ENCODE data around the gene OGG1.
A peak's percentile ranks its signal among the peaks of the same experiment; 100 is the strongest.

Gene OGG1

GRCh38 chr3:9792405-9793160 lies 42.8 kb downstream of the OGG1 start, which contains the start of the genes ARPC4 and TADA3 (continued):
- TF ChIP-seq ZNF660 (tag by site-specific recombination; IDR thresholded peaks at IDR 0.05) (peak; percentile 80; the same call in 1 of the 2 replicates), ZNF366 (tag by site-specific recombination; conservative IDR thresholded peaks at IDR 0.05) (peak; percentile 49), ZSCAN30 (tag by site-specific recombination; IDR thresholded peaks at IDR 0.05) (peak; percentile 71; the same call in 1 of the 2 replicates), OSR2 (tag by site-specific recombination; IDR thresholded peaks at IDR 0.05) (0 out of 2 replicates have a peak, but pooled peaks have one; percentile 0), ZNF544 (tag by site-specific recombination; IDR thresholded peaks at IDR 0.05) (no peak), ZBTB26 (tag by site-specific recombination; optimal IDR thresholded peaks at IDR 0.05) (peak; percentile 70), TCF7L2 (IDR thresholded peaks at IDR 0.05; ENCODE audit: borderline replicate concordance, low read depth, low read length) (0 out of 2 replicates have a peak, but pooled peaks have one; percentile 16), ZNF174 (tag by site-specific recombination; IDR thresholded peaks at IDR 0.05) (no peak), TSHZ1 (tag by site-specific recombination; IDR thresholded peaks at IDR 0.05; ENCODE audit: borderline replicate concordance) (no peak), EGR2 (tag by site-specific recombination; IDR thresholded peaks at IDR 0.05; ENCODE audit: low read depth) (peak; percentile 97), SCRT1 (tag by site-specific recombination; IDR thresholded peaks at IDR 0.05; ENCODE audit: borderline replicate concordance) (no peak), ZBTB44 (tag by site-specific recombination; IDR thresholded peaks at IDR 0.05) (no peak), ZFP37 (tag by site-specific recombination; IDR thresholded peaks at IDR 0.05) (no peak), ZNF626 (tag by site-specific recombination; IDR thresholded peaks at IDR 0.05) (no peak), SP3 (tag by site-specific recombination; IDR thresholded peaks at IDR 0.05) (peak; percentile 96), KLF1 (tag by site-specific recombination; IDR thresholded peaks at IDR 0.05) (peak; percentile 94), AEBP2 (tag by site-specific recombination; IDR thresholded peaks at IDR 0.05; ENCODE audit: borderline replicate concordance) (no peak), GLIS2 (tag by site-specific recombination; IDR thresholded peaks at IDR 0.05) (peak; percentile 97), ZNF561 (tag by site-specific recombination; IDR thresholded peaks at IDR 0.05; ENCODE audit: borderline replicate concordance) (peak; percentile 25; the same call in 1 of the 2 replicates), KLF10 (tag by site-specific recombination; IDR thresholded peaks at IDR 0.05) (peak; percentile 96)
- TF ChIP-seq, protein P1, sequence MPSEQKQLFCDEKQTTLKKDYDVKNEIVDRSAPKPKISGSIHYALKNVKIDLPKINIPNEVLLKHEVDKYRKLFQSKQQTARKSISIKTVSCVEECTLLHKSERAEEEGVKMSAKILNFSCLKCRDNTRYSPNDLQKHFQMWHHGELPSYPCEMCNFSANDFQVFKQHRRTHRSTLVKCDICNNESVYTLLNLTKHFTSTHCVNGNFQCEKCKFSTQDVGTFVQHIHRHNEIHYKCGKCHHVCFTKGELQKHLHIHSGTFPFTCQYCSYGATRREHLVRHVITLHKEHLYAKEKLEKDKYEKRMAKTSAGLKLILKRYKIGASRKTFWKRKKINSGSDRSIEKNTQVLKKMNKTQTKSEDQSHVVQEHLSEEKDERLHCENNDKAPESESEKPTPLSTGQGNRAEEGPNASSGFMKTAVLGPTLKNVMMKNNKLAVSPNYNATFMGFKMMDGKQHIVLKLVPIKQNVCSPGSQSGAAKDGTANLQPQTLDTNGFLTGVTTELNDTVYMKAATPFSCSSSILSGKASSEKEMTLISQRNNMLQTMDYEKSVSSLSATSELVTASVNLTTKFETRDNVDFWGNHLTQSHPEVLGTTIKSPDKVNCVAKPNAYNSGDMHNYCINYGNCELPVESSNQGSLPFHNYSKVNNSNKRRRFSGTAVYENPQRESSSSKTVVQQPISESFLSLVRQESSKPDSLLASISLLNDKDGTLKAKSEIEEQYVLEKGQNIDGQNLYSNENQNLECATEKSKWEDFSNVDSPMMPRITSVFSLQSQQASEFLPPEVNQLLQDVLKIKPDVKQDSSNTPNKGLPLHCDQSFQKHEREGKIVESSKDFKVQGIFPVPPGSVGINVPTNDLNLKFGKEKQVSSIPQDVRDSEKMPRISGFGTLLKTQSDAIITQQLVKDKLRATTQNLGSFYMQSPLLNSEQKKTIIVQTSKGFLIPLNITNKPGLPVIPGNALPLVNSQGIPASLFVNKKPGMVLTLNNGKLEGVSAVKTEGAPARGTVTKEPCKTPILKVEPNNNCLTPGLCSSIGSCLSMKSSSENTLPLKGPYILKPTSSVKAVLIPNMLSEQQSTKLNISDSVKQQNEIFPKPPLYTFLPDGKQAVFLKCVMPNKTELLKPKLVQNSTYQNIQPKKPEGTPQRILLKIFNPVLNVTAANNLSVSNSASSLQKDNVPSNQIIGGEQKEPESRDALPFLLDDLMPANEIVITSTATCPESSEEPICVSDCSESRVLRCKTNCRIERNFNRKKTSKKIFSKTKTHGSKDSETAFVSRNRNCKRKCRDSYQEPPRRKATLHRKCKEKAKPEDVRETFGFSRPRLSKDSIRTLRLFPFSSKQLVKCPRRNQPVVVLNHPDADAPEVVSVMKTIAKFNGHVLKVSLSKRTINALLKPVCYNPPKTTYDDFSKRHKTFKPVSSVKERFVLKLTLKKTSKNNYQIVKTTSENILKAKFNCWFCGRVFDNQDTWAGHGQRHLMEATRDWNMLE (tag by site-specific recombination; conservative IDR thresholded peaks at IDR 0.05; ENCODE audit: low read depth), result peak; percentile 84
- TF ChIP-seq, protein P2, sequence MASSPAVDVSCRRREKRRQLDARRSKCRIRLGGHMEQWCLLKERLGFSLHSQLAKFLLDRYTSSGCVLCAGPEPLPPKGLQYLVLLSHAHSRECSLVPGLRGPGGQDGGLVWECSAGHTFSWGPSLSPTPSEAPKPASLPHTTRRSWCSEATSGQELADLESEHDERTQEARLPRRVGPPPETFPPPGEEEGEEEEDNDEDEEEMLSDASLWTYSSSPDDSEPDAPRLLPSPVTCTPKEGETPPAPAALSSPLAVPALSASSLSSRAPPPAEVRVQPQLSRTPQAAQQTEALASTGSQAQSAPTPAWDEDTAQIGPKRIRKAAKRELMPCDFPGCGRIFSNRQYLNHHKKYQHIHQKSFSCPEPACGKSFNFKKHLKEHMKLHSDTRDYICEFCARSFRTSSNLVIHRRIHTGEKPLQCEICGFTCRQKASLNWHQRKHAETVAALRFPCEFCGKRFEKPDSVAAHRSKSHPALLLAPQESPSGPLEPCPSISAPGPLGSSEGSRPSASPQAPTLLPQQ (tag by site-specific recombination; IDR thresholded peaks at IDR 0.05), result 0 out of 2 replicates have a peak, but pooled peaks have one; percentile 43

Measured in HEK293 (cell line).